Measurements from ENCODE around the gene CFAP68.

DNA sequence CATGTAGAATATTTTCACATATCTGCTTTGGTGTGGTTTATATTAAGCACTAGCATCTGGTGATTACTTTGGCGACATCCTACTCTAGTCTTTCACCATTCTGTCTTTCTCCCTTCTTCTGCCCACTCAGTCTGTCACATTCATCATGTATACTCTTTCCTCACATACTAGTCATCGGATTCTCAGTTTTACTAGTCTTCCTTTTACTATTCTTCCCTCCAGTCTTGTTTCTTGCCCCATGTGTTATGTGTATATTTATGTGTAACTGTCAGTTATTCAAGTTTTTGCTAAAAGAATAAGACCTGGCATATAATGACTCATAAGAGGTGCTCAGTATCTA is 53.2 kb downstream of the CFAP68 start:
- TF ChIP-seq, protein P1, sequence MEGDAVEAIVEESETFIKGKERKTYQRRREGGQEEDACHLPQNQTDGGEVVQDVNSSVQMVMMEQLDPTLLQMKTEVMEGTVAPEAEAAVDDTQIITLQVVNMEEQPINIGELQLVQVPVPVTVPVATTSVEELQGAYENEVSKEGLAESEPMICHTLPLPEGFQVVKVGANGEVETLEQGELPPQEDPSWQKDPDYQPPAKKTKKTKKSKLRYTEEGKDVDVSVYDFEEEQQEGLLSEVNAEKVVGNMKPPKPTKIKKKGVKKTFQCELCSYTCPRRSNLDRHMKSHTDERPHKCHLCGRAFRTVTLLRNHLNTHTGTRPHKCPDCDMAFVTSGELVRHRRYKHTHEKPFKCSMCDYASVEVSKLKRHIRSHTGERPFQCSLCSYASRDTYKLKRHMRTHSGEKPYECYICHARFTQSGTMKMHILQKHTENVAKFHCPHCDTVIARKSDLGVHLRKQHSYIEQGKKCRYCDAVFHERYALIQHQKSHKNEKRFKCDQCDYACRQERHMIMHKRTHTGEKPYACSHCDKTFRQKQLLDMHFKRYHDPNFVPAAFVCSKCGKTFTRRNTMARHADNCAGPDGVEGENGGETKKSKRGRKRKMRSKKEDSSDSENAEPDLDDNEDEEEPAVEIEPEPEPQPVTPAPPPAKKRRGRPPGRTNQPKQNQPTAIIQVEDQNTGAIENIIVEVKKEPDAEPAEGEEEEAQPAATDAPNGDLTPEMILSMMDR (IDR thresholded peaks at IDR 0.05; ENCODE audit: low read length) = no peak
- no peak for TF ChIP-seq EZH2 (IDR thresholded peaks at IDR 0.05; ENCODE audit: borderline replicate concordance, low read length)

Measured in OCI-LY1 (cell line).